ENCODE data around the gene PLK1. TPM values are rescaled to one million over a fixed set of nuclear protein-coding genes. Genes with fewer than 3 reads are reported as not detected.

Gene PLK1
- total and polyA plus RNA-seq, 2 of the 13 experiments (the other 11 are each of a cell fraction or from before 2014, with no cell fraction given), result 71.5 to 76.3 TPM

DNA sequence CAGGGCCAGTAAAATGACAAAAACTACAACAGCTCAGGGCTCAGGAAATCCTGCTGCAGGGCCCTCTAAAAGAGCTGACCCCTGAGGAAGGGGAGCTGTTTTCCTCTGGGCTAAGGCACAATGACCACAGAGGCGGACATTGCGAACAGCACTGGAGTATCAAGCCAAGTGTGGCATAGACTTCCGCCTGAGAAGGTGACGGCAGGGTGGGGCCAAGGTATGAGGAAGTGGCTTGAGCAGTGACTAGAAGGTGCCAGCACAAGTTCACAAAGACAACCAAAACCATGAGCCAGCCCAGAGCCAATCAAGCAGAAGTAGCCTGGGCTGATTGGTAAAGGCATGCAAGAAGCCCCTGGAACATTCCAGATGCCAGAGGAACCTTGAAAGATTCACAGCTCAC lies 20.4 kb downstream of the PLK1 start:
- Histone ChIP-seq H2AFZ (ENCODE audit: low read length) (no peak overlapping the region), H3K79me2 (ENCODE audit: insufficient read depth, low read length) (no peaks in the 10 kb centered on the region), H3K4me2 (ENCODE audit: low read depth, low read length) (no peak overlapping the region), H3K9ac (ENCODE audit: insufficient read depth, low read depth, low read length) (no peak overlapping the region), H3K27me3 (ENCODE audit: control insufficient read depth in 1 of 2, insufficient read depth in 2 of 2, low read length in 2 of 2) (no peaks in the 10 kb centered on the region), H3K27ac (ENCODE audit: extremely low read length, insufficient read depth, low read length) (no peak overlapping the region), H3K9me3 (ENCODE audit: low read length) (no peaks in the 10 kb centered on the region), H3K36me3 (replicated peaks in 1 of 2; ENCODE audit: control insufficient read depth in 1 of 2, insufficient read depth in 2 of 2, low read length in 2 of 2) (no peaks in the 10 kb centered on the region), H3K4me1 (ENCODE audit: insufficient read depth, low read length) (peaks cover 25% of the 10 kb centered on the region), H3K4me3 (replicated peaks in 1 of 3; ENCODE audit: insufficient read depth in 1 of 3, low read depth in 2 of 3, low read length in 3 of 3) (no peak overlapping the region), H4K20me1 (ENCODE audit: insufficient read depth, low read length) (no peaks in the 10 kb centered on the region)
- in situ Hi-C loops (cut with HindIII; ENCODE audit: extremely low pct_ligation_motif_present, low pct_unique_long_range_greater_than_20kb), result no loop called here
- no TSS peak for BruUV-seq (replicated peaks)
- 95% methylated on average over 4 of the region's 4 CpGs for WGBS (ENCODE audit: low lambda C conversion rate)
- TF ChIP-seq ZNF891 (CRISPR knock-in tag; IDR thresholded peaks at IDR 0.05), result no peak
- no peak for TF ChIP-seq ZSCAN25 (CRISPR knock-in tag; IDR thresholded peaks at IDR 0.05)
- TF ChIP-seq CAMTA2 (CRISPR knock-in tag; IDR thresholded peaks at IDR 0.05; ENCODE audit: borderline replicate concordance), result no peak
- TF ChIP-seq SP140L (CRISPR knock-in tag; IDR thresholded peaks at IDR 0.05; ENCODE audit: borderline replicate concordance), result no peak
- POLR2A ChIA-PET, result no interaction called here
- no peak for DNase-seq (ENCODE audit: low spot score)
- no peak for FAIRE-seq
- intact Hi-C loops (cut with micrococcal nuclease; ENCODE audit: unreplicated experiment), result no loop called here
- no peak for ATAC-seq
- CTCF ChIA-PET (ENCODE audit: low intra/inter-chr PET ratio, low total read pairs), result no interaction called here

DNA sequence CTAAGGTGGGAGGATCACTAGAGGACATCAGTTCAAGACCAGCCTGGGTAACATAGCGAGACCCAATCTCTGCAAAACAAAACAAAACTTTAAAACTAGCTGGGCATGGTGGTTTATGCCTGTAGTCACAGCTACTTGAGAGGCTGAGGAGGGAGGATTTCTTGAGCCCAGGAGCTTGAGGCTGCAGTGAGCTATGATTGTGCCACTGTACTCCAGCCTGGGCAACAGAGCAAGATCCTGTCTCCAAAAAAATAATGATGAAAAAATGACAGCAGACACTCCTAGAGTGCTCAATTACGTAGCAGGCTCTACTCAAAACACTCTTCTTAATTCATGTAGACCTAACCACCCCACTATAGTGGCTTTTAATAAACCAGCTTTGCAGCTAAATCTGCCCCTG lies 21.4 kb downstream of the PLK1 start:
- no peak for DNase-seq (ENCODE audit: low spot score)
- CTCF ChIA-PET (ENCODE audit: low intra/inter-chr PET ratio, low total read pairs), result no interaction called here

More for the DNA sequence above, 21.4 kb downstream of the PLK1 start:
- ATAC-seq, result no peak
- POLR2A ChIA-PET, result no interaction called here
- in situ Hi-C loops (cut with HindIII; ENCODE audit: extremely low pct_ligation_motif_present, low pct_unique_long_range_greater_than_20kb) (no loop called here), intact Hi-C loops (cut with micrococcal nuclease; ENCODE audit: unreplicated experiment) (no loop called here)
- H3K4me1 ChIP-seq (ENCODE audit: insufficient read depth, low read length), result peaks cover 24% of the 10 kb centered on the region
- no peak overlapping the region for H3K27ac ChIP-seq (ENCODE audit: extremely low read length, insufficient read depth, low read length)
- H3K9me3 ChIP-seq (ENCODE audit: low read length), result no peaks in the 10 kb centered on the region
- no peak overlapping the region for H3K9ac ChIP-seq (ENCODE audit: insufficient read depth, low read depth, low read length)
- BruUV-seq (replicated peaks), result no TSS peak
- no peaks in the 10 kb centered on the region for H4K20me1 ChIP-seq (ENCODE audit: insufficient read depth, low read length)
- WGBS (ENCODE audit: low lambda C conversion rate), result 61% methylated on average over 2 of the region's 2 CpGs
- H3K36me3 ChIP-seq (replicated peaks in 1 of 2; ENCODE audit: control insufficient read depth in 1 of 2, insufficient read depth in 2 of 2, low read length in 2 of 2), result no peaks in the 10 kb centered on the region
- H3K4me2 ChIP-seq (ENCODE audit: low read depth, low read length), result no peak overlapping the region
- no peak for TF ChIP-seq ZNF577 (CRISPR knock-in tag; IDR thresholded peaks at IDR 0.05; ENCODE audit: borderline replicate concordance, low read depth)
- no peak for TF ChIP-seq ZNF839 (CRISPR knock-in tag; IDR thresholded peaks at IDR 0.05; ENCODE audit: borderline replicate concordance)
- no peak for TF ChIP-seq KLF12 (CRISPR knock-in tag; IDR thresholded peaks at IDR 0.05; ENCODE audit: borderline replicate concordance)
- no peak for TF ChIP-seq ZNF782 (CRISPR knock-in tag; IDR thresholded peaks at IDR 0.05; ENCODE audit: borderline replicate concordance)
- TF ChIP-seq, protein P1, sequence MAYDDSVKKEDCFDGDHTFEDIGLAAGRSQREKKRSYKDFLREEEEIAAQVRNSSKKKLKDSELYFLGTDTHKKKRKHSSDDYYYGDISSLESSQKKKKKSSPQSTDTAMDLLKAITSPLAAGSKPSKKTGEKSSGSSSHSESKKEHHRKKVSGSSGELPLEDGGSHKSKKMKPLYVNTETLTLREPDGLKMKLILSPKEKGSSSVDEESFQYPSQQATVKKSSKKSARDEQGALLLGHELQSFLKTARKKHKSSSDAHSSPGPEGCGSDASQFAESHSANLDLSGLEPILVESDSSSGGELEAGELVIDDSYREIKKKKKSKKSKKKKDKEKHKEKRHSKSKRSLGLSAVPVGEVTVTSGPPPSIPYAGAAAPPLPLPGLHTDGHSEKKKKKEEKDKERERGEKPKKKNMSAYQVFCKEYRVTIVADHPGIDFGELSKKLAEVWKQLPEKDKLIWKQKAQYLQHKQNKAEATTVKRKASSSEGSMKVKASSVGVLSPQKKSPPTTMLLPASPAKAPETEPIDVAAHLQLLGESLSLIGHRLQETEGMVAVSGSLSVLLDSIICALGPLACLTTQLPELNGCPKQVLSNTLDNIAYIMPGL (CRISPR knock-in tag; IDR thresholded peaks at IDR 0.05; ENCODE audit: borderline replicate concordance in 1 of 2, low read depth in 1 of 2), result no peak
- TF ChIP-seq ZNF337 (CRISPR knock-in tag; IDR thresholded peaks at IDR 0.05; ENCODE audit: borderline replicate concordance, low read depth), result no peak
- peak; percentile 83 for TF ChIP-seq ZNF121 (CRISPR knock-in tag; IDR thresholded peaks at IDR 0.05)
- peak; percentile 18 for FAIRE-seq
- no peak overlapping the region for H2AFZ ChIP-seq (ENCODE audit: low read length)
- no peaks in the 10 kb centered on the region for H3K27me3 ChIP-seq (ENCODE audit: control insufficient read depth in 1 of 2, insufficient read depth in 2 of 2, low read length in 2 of 2)
- H3K79me2 ChIP-seq (ENCODE audit: insufficient read depth, low read length), result no peaks in the 10 kb centered on the region
- H3K4me3 ChIP-seq (replicated peaks in 1 of 3; ENCODE audit: insufficient read depth in 1 of 3, low read depth in 2 of 3, low read length in 3 of 3), result no peak overlapping the region

Data from HepG2 (cell line).